Neutrophil (primary cell): ENCODE measurements around the gene MYL3.
"Not testable (repeated sequence)": the region's sequence is repeated elsewhere in the genome, so short reads cannot be mapped to it uniquely, and the experiment has no call there.

Experiments used
- H3K27ac ChIP-seq: fragments of 200-600 bp; sonication (generic); 2 replicates; pipeline ENCODE4 v1.5.1; 2016; ENCODE audit warnings: mild to moderate bottlenecking, moderate library complexity
- H3K27me3 ChIP-seq: fragments of 200-600 bp; sonication (generic); 2 replicates; pipeline ENCODE4 v1.6.0; 2016; ENCODE audit warnings: mild to moderate bottlenecking
- H3K36me3 ChIP-seq: fragments of 200-600 bp; sonication (generic); 2 replicates; pipeline ENCODE4 v1.5.1; 2017
- H3K4me1 ChIP-seq, 2 experiments: fragments of 200-600 bp in 1 of 2; sonication (generic) in 1 of 2; 1 replicate in 1 of 2; 2 replicates in 1 of 2; pipeline versions ENCODE4 v1.5.1 to v1.6.1; 2013 to 2016; ENCODE audit warnings: low read depth in 1 of 2, low read length in 1 of 2, mild to moderate bottlenecking in 1 of 2, moderate library complexity in 1 of 2; ENCODE audit not compliant: control insufficient read depth in 1 of 2, insufficient read depth in 1 of 2
- H3K4me3 ChIP-seq, 2 experiments: fragments of 200-600 bp in 1 of 2; sonication (generic) in 1 of 2; 1 replicate in 1 of 2; 2 replicates in 1 of 2; pipeline ENCODE4 v1.5.1; 2013 to 2016; ENCODE audit warnings: low read depth in 1 of 2, low read length in 1 of 2, mild to moderate bottlenecking in 1 of 2, moderate library complexity in 1 of 2
- H3K9me3 ChIP-seq: fragments of 200-600 bp; sonication (generic); 2 replicates; pipeline ENCODE4 v1.5.1; 2016
- TF ChIP-seq, protein P1 (sequence below): fragments of 200-600 bp; sonication (generic); IDR thresholded peaks from 2 replicates; pipeline ENCODE4 v1.5.1; 2016; ENCODE audit warnings: antibody characterized with exemption

MYL3 gene

DNA sequence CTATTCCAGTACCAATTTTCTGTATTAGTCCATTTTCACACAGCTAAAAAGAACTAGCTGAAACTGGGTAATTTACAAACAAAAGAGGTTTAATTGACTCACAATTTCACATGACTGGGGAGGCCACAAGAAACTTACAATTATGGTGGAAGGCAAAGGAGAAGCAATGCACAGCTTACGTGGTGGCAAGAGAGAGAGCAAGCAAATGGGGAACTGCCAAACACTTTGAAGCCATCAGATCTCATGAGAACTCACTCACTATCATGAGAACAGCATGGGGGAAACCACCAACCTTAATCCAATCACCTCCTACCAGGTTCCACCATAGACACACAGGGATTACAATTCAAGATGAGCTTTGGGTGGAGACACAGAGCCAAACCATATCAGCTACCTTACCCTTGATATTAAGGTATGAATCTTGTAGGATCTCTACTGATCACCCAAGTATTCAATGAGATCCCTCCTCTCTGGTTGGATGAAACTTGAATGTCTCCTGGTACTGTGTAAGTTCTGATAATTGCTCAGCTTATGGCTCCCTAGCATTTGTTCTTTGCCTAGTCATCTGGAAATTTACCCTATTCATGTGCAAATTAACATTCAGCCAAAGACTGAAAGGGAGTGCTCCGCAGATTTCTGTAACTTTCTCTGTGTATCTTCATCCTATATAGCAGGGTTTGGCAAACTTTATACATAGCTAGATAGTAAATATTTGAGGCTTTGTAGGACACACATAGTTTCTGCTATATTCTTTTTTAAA is 38.9 kb downstream of the MYL3 start:
- Histone ChIP-seq H3K4me3 (no peak overlapping the region), H3K4me1 (no peaks in the 10 kb centered on the region), H3K9me3 (no peaks in the 10 kb centered on the region), H3K27ac (no peak overlapping the region), H3K36me3 (no peaks in the 10 kb centered on the region), H3K27me3 (no peaks in the 10 kb centered on the region)
- TF ChIP-seq, protein P1, sequence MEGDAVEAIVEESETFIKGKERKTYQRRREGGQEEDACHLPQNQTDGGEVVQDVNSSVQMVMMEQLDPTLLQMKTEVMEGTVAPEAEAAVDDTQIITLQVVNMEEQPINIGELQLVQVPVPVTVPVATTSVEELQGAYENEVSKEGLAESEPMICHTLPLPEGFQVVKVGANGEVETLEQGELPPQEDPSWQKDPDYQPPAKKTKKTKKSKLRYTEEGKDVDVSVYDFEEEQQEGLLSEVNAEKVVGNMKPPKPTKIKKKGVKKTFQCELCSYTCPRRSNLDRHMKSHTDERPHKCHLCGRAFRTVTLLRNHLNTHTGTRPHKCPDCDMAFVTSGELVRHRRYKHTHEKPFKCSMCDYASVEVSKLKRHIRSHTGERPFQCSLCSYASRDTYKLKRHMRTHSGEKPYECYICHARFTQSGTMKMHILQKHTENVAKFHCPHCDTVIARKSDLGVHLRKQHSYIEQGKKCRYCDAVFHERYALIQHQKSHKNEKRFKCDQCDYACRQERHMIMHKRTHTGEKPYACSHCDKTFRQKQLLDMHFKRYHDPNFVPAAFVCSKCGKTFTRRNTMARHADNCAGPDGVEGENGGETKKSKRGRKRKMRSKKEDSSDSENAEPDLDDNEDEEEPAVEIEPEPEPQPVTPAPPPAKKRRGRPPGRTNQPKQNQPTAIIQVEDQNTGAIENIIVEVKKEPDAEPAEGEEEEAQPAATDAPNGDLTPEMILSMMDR, result no peak

DNA sequence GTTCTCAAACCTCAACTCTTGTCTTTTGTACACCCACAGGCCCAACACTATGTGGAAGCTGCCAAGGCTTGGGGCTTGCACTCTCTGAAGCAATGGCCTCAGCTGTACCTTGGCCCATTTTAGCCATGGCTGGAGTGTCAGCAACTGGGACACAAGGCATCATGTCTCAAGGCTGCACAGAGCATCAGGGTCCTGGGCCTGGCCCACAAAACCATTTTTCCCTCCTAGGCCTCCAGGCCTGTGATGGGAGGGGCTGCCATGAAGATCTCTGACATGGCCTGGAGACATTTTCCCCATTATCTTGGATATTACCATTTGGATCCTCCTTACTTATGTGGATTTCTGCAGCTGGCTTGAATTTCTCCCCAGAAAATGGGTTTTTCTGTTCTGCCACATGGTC is 39.9 kb downstream of the MYL3 start:
- not testable (repeated sequence) for H3K27ac ChIP-seq, H3K36me3 ChIP-seq, H3K27me3 ChIP-seq, H3K4me1 ChIP-seq, H3K9me3 ChIP-seq, H3K4me3 ChIP-seq

DNA sequence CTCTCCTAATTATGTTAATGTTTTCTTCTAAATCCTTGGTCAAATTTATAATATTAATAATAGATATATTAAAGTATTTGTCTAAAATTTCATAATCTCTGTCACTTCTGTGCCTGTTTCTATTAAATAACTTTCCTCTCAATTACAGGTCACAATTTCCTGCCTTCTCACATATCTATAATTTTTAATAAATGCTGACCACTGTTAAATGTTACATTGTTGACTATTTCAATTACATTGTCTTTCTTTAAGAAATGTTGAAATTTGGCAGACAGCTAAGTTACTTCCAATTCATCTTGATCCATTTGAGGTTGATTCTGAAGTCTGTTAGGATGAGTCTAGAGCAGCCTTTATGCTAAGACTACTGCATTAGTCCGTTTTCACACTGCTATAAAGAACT is 41.7 kb downstream of the MYL3 start:
- no peak overlapping the region for H3K27ac ChIP-seq
- TF ChIP-seq, protein P1, result no peak
- no peaks in the 10 kb centered on the region for H3K36me3 ChIP-seq
- no peak overlapping the region for H3K4me3 ChIP-seq
- no peaks in the 10 kb centered on the region for H3K27me3 ChIP-seq
- H3K4me1 ChIP-seq, result no peaks in the 10 kb centered on the region
- H3K9me3 ChIP-seq, result no peaks in the 10 kb centered on the region

DNA sequence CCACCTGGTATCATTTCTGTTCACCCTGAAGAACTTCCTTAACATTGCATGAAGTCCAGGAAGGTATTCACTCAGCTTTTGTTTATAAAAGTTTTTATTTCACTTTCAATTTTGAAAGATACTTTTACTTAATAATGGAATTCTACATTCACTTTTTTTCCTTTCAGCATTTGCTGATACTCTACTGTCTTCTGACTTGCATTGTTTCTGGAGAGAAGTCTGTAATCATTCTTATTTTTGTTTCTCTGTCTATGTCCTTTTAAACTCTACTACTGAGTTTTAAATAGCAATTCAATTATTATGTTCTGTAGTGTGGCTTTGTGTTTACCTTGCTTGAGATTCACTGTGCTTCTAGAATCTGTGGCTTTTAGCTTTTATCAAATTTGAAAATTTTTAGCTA is 42.4 kb downstream of the MYL3 start:
- TF ChIP-seq, protein P1, result no peak
- H3K27ac ChIP-seq, result no peak overlapping the region
- H3K36me3 ChIP-seq, result no peaks in the 10 kb centered on the region
- H3K4me3 ChIP-seq, result no peak overlapping the region
- no peaks in the 10 kb centered on the region for H3K4me1 ChIP-seq
- H3K27me3 ChIP-seq, result no peaks in the 10 kb centered on the region
- H3K9me3 ChIP-seq, result no peaks in the 10 kb centered on the region

DNA sequence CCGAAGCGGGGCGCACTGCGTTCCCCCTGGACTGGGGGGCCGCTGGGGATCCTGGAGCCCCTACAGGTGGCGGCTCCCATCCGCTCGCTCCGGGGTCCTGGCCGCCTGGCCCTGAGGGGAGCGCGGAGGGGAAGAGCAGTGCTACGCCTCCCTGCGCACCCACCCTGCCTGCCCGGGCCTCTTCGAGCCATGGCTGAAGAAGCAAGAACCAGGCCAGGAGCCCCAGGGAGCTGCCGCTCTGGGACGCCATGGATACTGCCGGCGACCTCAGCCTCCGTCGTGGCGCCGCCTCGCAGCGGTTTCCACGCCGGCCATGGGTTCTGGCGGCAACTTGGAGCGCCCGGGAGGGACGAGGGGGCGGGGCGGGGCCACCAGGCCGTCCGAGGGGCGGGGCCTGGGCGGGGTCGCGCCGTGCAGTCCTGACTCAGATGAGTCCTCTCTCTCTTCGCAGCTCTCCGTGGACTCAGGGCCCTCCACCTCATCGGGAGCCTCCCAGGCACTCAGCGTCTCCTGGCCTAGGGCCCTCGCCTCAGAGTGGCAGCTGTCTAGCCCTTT is 50.9 kb downstream of the MYL3 start:
- peaks cover 60% of the 10 kb centered on the region for H3K27me3 ChIP-seq
- TF ChIP-seq, protein P1, result no peak

DNA sequence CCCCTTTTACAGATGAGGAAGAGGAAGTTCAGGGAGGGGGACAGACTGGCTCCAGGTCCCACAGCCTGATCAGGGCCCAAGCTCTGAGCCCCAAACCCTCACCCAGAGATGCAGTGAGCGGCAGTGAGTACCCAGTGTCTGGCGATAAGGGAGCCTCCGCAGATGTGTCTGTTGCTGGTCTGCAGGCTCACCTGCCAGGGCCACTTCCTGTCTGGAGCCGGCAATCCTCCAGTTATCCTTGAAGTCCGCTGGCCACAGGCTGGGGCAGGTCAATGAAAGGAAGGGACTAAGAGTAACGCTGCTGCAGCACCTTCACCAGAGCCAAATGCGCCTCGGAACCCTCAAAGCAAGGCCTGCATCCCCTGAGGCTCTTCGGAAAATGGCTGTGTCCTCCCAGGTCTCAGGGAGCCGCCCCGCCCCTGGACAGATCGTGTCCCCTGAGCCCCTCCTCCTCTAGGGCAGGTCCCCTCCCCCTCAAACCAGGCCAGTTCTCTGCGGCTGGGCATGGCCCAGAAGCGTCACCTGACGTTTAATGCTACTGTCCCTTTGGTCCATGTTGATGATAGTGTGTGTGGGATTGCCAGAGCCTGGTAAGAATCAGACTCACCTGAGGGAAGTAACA is 51.5 kb downstream of the MYL3 start:
- Histone ChIP-seq H3K27me3 (peaks cover 60% of the 10 kb centered on the region), H3K36me3 (no peaks in the 10 kb centered on the region), H3K4me1 (peaks cover 0 to 10% of the 10 kb centered on the region in 2 experiments), H3K9me3 (no peaks in the 10 kb centered on the region), H3K27ac (no peak overlapping the region), H3K4me3 (no peak overlapping the region)
- TF ChIP-seq, protein P1, result no peak

More for the DNA sequence above, 50.9 kb downstream of the MYL3 start:
- Histone ChIP-seq H3K9me3 (no peaks in the 10 kb centered on the region), H3K4me1 (peaks cover 0 to 10% of the 10 kb centered on the region in 2 experiments), H3K27ac (no peak overlapping the region), H3K36me3 (no peaks in the 10 kb centered on the region), H3K4me3 (peak overlapping the region in 1 of 2 experiments; percentile 33)

DNA sequence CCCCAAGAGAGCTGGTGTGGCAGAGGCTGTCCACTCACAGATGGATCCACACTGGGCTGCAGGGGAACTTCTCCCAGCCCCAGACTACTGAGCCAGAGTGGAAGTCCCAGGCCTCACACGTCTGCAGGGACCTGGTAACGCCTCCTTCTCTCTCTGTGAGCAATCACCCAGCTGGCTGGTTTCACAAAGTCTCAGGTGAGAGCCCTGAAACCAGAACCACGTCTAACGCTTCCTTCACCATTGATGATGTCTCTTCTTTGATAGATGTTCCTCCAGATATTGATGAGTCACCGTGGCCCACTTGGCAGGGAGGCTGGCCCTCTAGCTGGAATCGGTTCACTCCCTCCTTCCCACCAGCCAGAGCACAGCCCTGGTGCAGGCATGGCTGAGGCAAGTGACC is 54.5 kb downstream of the MYL3 start:
- H3K4me3 ChIP-seq, H3K27ac ChIP-seq, H3K9me3 ChIP-seq, H3K36me3 ChIP-seq, H3K4me1 ChIP-seq: not testable (repeated sequence)
- peaks cover 63% of the 10 kb centered on the region for H3K27me3 ChIP-seq
